ENCODE measurements around the gene DGUOK.
A peak's percentile ranks its signal among the peaks of the same experiment; 100 is the strongest.
"Not testable (repeated sequence)": the region's sequence is repeated elsewhere in the genome, so short reads cannot be mapped to it uniquely, and the experiment has no call there.

DGUOK gene

GRCh38 chr2:73899801-73900336 lies 26.8 kb upstream of the DGUOK start:
- no peak for DNase-seq (ENCODE audit: low read depth in 2 of 2, low spot score in 1 of 2)

- DNase-seq (ENCODE audit: low read depth in 2 of 2, low spot score in 1 of 2) = no peak
These were observed 25.5 kb upstream of the DGUOK start for GRCh38 chr2:73901143-73901542.

GRCh38 chr2:73902284-73902683 lies 24.4 kb upstream of the DGUOK start:
- DNase-seq (ENCODE audit: low read depth in 2 of 2, low spot score in 1 of 2) = no peak

GRCh38 chr2:73903313-73903712 lies 23.4 kb upstream of the DGUOK start:
- no peak for DNase-seq (ENCODE audit: low read depth in 2 of 2, low spot score in 1 of 2)

- DNase-seq (ENCODE audit: low read depth in 2 of 2, low spot score in 1 of 2) = not testable (repeated sequence)
These were observed 22.6 kb upstream of the DGUOK start for GRCh38 chr2:73903949-73904613.

GRCh38 chr2:73904952-73905351 lies 21.7 kb upstream of the DGUOK start:
- DNase-seq (ENCODE audit: low read depth in 2 of 2, low spot score in 1 of 2) = no peak

GRCh38 chr2:73906847-73907505 lies 19.7 kb upstream of the DGUOK start:
- DNase-seq (ENCODE audit: low read depth in 2 of 2, low spot score in 1 of 2) = no peak

GRCh38 chr2:73907840-73908452 lies 18.7 kb upstream of the DGUOK start:
- DNase-seq (ENCODE audit: low read depth in 2 of 2, low spot score in 1 of 2) = peak in 1 of 2 donors; percentile 28

- no peak for DNase-seq (ENCODE audit: low read depth in 2 of 2, low spot score in 1 of 2)
These were observed 17.7 kb upstream of the DGUOK start for GRCh38 chr2:73908689-73909652.

GRCh38 chr2:73910873-73911547 lies 15.7 kb upstream of the DGUOK start:
- no peak for DNase-seq (ENCODE audit: low read depth in 2 of 2, low spot score in 1 of 2)

GRCh38 chr2:73911548-73912208 lies 15.0 kb upstream of the DGUOK start:
- no peak for DNase-seq (ENCODE audit: low read depth in 2 of 2, low spot score in 1 of 2)

GRCh38 chr2:73913414-73914054 lies 13.1 kb upstream of the DGUOK start:
- DNase-seq (ENCODE audit: low read depth in 2 of 2, low spot score in 1 of 2) = no peak

GRCh38 chr2:73914667-73915066 lies 12.0 kb upstream of the DGUOK start:
- DNase-seq (ENCODE audit: low read depth in 2 of 2, low spot score in 1 of 2) = no peak

GRCh38 chr2:73915437-73915993 lies 11.2 kb upstream of the DGUOK start:
- DNase-seq (ENCODE audit: low read depth in 2 of 2, low spot score in 1 of 2) = no peak

GRCh38 chr2:73916666-73917065 lies 10.0 kb upstream of the DGUOK start:
- no peak for DNase-seq (ENCODE audit: low read depth in 2 of 2, low spot score in 1 of 2)

- DNase-seq (ENCODE audit: low read depth in 2 of 2, low spot score in 1 of 2) = no peak
These were observed 9.4 kb upstream of the DGUOK start for GRCh38 chr2:73917296-73917695.

- DNase-seq (ENCODE audit: low read depth in 2 of 2, low spot score in 1 of 2) = no peak
These were observed 8.9 kb upstream of the DGUOK start for GRCh38 chr2:73917696-73918207.

GRCh38 chr2:73918856-73919255 lies 7.8 kb upstream of the DGUOK start:
- DNase-seq (ENCODE audit: low read depth in 2 of 2, low spot score in 1 of 2) = no peak
